Activated B cell treated with CpG ODN at 0.5 μM for 24 hours (primary cell): ENCODE measurements around the gene ANKIB1. TPM values are rescaled to one million over a fixed set of nuclear protein-coding genes. Genes with fewer than 3 reads are reported as not detected.

Experiments
- ATAC-seq: fragments of 200-7000 bp; cut with Tn5 transposase; one replicate; pipeline ENCODE4 v1.10.0; 2021; ENCODE audit warnings: low read depth, mild to moderate bottlenecking, moderate library complexity
- CTCF ChIA-PET: fragments of 350-600 bp; sonication (Branson Sonifier 250); formaldehyde crosslinking; loops from one replicate; lab custom pipeline; 2021; ENCODE audit warnings: antibody characterized with exemption; lab: Charles Lee
- POLR2A ChIA-PET: fragments of 350-600 bp; sonication (Branson Sonifier 250); formaldehyde crosslinking; loops from one replicate; lab custom pipeline; 2021; ENCODE audit warnings: antibody characterized with exemption; lab: Charles Lee
- DNase-seq: peaks from one replicate; pipeline ENCODE4 v3.0.0; 2022
- H3K27ac Mint-ChIP-seq: one replicate; pipeline ENCODE4 v1.8.0; 2020; ENCODE audit warnings: mixed read lengths
- H3K27me3 Mint-ChIP-seq: one replicate; pipeline ENCODE4 v1.8.0; 2021; ENCODE audit warnings: mixed read lengths
- H3K36me3 Mint-ChIP-seq: one replicate; pipeline ENCODE4 v1.8.0; 2021; ENCODE audit warnings: low read depth, mixed read lengths
- H3K4me1 Mint-ChIP-seq: one replicate; pipeline ENCODE4 v1.8.0; 2021; ENCODE audit warnings: mixed read lengths
- H3K4me3 Mint-ChIP-seq: one replicate; pipeline ENCODE4 v1.8.0; 2020; ENCODE audit warnings: mild to moderate bottlenecking, mixed read lengths
- H3K9me3 Mint-ChIP-seq: one replicate; pipeline ENCODE4 v1.8.0; 2020; ENCODE audit warnings: mixed read lengths
- intact Hi-C: fragments of 100-400 bp; cut with micrococcal nuclease; formaldehyde crosslinking; loops from one replicate; pipeline ENCODE4 v1.15.1; 2024
- total RNA-seq: library from RNA; stranded (reverse); gene quantifications from 2 replicates; pipeline ENCODE4 v1.2.3, GENCODE V29; 2022
- TF ChIP-seq, protein P1 (sequence below): fragments of 200-600 bp; IDR thresholded peaks from one replicate; pipeline ENCODE4 v1.8.0; 2022; ENCODE audit warnings: antibody characterized with exemption, mild to moderate bottlenecking

The ANKIB1 gene
- total RNA-seq, 1 donor from 2014 or later: 50.6 TPM

DNA sequence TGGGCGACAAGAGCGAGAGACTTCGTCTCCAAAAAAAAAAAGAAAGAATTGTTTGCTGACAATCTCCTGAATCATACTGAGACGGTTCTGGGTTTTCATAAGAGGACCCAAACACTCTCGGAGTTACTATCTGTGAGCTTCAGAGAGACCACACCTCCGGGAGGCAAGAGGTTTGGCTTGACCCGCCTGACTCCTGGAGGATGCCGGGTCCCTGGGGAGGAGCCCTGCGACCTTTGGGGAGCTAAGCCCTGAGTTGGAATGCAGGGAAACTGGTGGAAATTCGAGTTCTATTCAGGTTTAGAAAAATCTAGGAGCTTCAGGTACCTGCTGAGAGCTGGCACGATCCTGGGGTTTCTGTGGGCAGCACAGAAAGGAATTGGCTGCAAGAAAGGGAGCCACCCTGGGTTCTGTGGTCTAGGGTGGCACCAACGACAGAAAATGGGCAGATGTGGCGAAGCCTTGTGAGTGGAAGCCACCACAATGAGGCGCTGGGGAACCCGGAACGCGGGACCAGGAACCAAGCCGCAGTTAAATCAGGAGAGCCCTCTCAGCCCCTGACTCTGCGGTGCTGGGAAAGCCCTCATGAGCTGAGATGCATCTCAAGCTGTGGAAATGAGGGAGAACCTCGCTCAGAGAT, 179.7 kb downstream of the ANKIB1 start:
- TF ChIP-seq, protein P1, sequence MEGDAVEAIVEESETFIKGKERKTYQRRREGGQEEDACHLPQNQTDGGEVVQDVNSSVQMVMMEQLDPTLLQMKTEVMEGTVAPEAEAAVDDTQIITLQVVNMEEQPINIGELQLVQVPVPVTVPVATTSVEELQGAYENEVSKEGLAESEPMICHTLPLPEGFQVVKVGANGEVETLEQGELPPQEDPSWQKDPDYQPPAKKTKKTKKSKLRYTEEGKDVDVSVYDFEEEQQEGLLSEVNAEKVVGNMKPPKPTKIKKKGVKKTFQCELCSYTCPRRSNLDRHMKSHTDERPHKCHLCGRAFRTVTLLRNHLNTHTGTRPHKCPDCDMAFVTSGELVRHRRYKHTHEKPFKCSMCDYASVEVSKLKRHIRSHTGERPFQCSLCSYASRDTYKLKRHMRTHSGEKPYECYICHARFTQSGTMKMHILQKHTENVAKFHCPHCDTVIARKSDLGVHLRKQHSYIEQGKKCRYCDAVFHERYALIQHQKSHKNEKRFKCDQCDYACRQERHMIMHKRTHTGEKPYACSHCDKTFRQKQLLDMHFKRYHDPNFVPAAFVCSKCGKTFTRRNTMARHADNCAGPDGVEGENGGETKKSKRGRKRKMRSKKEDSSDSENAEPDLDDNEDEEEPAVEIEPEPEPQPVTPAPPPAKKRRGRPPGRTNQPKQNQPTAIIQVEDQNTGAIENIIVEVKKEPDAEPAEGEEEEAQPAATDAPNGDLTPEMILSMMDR: no peak
- H3K4me3 Mint-ChIP-seq: no peak overlapping the region
- H3K27me3 Mint-ChIP-seq: peaks cover 11% of the 10 kb centered on the region
- intact Hi-C loops: no loop called here
- no peaks in the 10 kb centered on the region for H3K9me3 Mint-ChIP-seq
- no peak overlapping the region for H3K27ac Mint-ChIP-seq
- H3K36me3 Mint-ChIP-seq: no peaks in the 10 kb centered on the region
- CTCF ChIA-PET: interaction anchor here (1.3 to 4.0 kb wide), 2 partner anchors 12 to 22 kb away, joined by 3 to 57 read pairs; partner anchors contain the start of gene GATAD1
- ATAC-seq: no peak
- no peak for DNase-seq
- peaks cover 6% of the 10 kb centered on the region for H3K4me1 Mint-ChIP-seq
- POLR2A ChIA-PET: interaction anchor here (3.9 kb wide), 1 partner anchor 22 kb away, joined by 33 read pairs; the partner anchor contains the start of gene GATAD1

DNA sequence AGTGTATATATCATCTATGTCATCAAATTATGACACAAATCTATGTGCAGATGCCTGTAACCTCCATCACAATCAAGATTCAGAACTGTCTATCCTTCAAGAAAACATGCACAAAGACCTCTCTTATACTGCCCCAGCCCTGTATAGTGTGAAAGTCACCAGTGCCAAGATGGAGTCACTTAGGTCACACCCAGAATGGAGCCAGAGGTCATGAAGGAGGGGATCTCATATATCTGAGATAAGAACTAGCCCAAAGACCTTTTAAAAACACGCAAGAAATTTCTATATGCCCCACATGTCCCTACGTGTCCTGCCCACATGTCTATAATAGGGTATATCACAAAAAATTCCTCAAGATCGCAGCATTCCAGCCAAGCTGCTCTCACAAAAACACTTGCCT, 181.4 kb downstream of the ANKIB1 start:
- ATAC-seq (no peak), DNase-seq (no peak)
- Mint-ChIP-seq H3K27ac (no peak overlapping the region), H3K9me3 (no peaks in the 10 kb centered on the region), H3K27me3 (peaks cover 9% of the 10 kb centered on the region), H3K4me1 (peaks cover 6% of the 10 kb centered on the region), H3K36me3 (no peaks in the 10 kb centered on the region), H3K4me3 (no peak overlapping the region)
- TF ChIP-seq, protein P1: no peak
- ChIA-PET CTCF (interaction anchor here (1.3 kb wide), 1 partner anchor 13 kb away, joined by 3 read pairs; no protein-coding TSS in a partner anchor), POLR2A (no interaction called here)
- intact Hi-C loops: no loop called here

DNA sequence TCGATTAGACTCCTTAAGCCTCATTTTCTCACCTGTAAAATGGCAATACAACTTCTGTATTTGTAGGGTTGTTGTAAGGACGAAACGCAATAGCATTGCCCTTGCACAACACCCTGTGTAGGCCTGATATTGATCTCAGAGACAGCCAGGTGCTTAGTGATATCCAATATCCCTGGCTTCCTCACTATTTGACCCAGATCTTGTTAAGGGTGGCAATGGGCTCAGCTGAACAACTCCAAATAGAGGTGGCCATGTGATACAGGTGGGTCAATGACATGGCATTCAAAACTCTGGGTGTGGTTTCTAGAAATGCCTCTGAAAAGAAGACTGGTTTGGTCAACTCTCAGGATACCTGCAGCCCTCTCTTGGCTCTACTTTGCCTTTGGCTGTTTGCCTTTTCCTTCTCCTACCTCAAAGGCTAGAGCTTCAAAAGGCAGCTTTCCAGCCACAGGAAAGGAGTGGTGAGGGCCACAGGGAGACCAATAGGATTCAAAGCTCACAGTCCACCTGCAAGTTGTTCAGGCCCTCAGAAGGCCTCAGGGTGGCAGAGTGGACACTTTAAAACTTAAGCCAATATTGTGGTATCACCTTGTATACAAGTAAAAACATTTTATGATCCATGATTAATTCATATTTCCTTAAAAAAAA, 186.6 kb downstream of the ANKIB1 start:
- no peak overlapping the region for H3K27ac Mint-ChIP-seq
- no peak for DNase-seq
- TF ChIP-seq, protein P1: no peak
- ATAC-seq: no peak
- CTCF ChIA-PET: no interaction called here
- no peaks in the 10 kb centered on the region for H3K4me1 Mint-ChIP-seq
- intact Hi-C loops: no loop called here
- H3K4me3 Mint-ChIP-seq: no peak overlapping the region
- POLR2A ChIA-PET: no interaction called here
- H3K36me3 Mint-ChIP-seq: no peaks in the 10 kb centered on the region
- no peaks in the 10 kb centered on the region for H3K9me3 Mint-ChIP-seq
- H3K27me3 Mint-ChIP-seq: no peaks in the 10 kb centered on the region

GRCh38 chr7:92433019-92433418, 187.2 kb downstream of the ANKIB1 start:
- Mint-ChIP-seq H3K27ac (no peak overlapping the region), H3K27me3 (peaks cover 2% of the 10 kb centered on the region), H3K9me3 (no peaks in the 10 kb centered on the region), H3K4me1 (no peaks in the 10 kb centered on the region), H3K36me3 (no peaks in the 10 kb centered on the region), H3K4me3 (no peak overlapping the region)
- ATAC-seq: no peak
- ChIA-PET POLR2A (no interaction called here), CTCF (no interaction called here)
- DNase-seq: no peak
- intact Hi-C loops: no loop called here
- TF ChIP-seq, protein P1: no peak

GRCh38 chr7:92435542-92435941, 189.8 kb downstream of the ANKIB1 start:
- ChIA-PET POLR2A (no interaction called here), CTCF (no interaction called here)
- TF ChIP-seq, protein P1: no peak
- H3K36me3 Mint-ChIP-seq: no peaks in the 10 kb centered on the region
- no peaks in the 10 kb centered on the region for H3K4me1 Mint-ChIP-seq
- peaks cover 6% of the 10 kb centered on the region for H3K27me3 Mint-ChIP-seq
- no peak for DNase-seq
- H3K4me3 Mint-ChIP-seq: no peak overlapping the region
- H3K9me3 Mint-ChIP-seq: no peaks in the 10 kb centered on the region
- intact Hi-C loops: no loop called here
- H3K27ac Mint-ChIP-seq: no peak overlapping the region
- ATAC-seq: no peak
